GM12875 (cell line): ENCODE results near the gene DENND1C.
"Not testable (repeated sequence)": the region's sequence is repeated elsewhere in the genome, so short reads cannot be mapped to it uniquely, and the experiment has no call there.

Experiments used
- H3K4me3 ChIP-seq: one replicate; pipeline ENCODE4 v1.5.1; 2011; ENCODE audit warnings: low read depth, low read length, control low read depth
- TF ChIP-seq, protein P1 (sequence below): IDR thresholded peaks from 2 replicates; pipeline ENCODE4 v1.5.1; 2011; ENCODE audit warnings: low read depth, mild to moderate bottlenecking, control low read depth, inconsistent platforms, low read length, moderate library complexity, borderline replicate concordance; ENCODE audit not compliant: insufficient read depth

Gene DENND1C

DNA sequence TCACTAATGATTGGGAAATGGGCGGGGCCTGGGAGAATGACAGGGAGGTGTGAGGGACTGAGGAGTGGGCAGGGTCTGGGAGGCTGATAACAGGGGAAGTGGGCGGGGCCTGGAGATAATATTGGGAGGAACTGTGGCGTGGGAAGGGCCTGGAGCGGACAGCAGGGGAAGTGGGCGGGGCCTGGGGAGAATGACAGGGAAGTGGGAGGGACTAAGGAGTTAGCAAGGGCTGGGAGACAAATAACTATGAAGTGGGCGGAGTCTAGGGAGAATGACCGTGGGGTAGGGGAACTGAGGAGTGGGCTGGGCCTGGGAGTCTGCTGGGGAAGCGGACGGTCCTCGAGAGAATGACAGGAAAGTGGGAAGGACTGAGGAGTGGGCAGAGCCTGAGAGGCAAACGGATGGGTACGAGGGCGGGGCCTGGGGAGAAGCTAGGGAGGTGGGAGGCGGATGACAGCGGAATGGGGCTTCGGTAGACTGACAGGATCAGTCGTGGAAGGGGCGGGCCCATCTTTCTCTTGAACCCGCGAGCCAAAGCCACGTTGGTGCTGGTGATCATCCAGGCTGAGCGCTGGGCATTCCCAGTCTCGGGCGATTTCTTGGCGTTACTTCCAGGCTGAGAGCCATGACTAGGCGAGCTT lies 34.6 kb upstream of the DENND1C start:
- TF ChIP-seq, protein P1, sequence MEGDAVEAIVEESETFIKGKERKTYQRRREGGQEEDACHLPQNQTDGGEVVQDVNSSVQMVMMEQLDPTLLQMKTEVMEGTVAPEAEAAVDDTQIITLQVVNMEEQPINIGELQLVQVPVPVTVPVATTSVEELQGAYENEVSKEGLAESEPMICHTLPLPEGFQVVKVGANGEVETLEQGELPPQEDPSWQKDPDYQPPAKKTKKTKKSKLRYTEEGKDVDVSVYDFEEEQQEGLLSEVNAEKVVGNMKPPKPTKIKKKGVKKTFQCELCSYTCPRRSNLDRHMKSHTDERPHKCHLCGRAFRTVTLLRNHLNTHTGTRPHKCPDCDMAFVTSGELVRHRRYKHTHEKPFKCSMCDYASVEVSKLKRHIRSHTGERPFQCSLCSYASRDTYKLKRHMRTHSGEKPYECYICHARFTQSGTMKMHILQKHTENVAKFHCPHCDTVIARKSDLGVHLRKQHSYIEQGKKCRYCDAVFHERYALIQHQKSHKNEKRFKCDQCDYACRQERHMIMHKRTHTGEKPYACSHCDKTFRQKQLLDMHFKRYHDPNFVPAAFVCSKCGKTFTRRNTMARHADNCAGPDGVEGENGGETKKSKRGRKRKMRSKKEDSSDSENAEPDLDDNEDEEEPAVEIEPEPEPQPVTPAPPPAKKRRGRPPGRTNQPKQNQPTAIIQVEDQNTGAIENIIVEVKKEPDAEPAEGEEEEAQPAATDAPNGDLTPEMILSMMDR: no peak
- H3K4me3 ChIP-seq: peak overlapping the region; percentile 84

DNA sequence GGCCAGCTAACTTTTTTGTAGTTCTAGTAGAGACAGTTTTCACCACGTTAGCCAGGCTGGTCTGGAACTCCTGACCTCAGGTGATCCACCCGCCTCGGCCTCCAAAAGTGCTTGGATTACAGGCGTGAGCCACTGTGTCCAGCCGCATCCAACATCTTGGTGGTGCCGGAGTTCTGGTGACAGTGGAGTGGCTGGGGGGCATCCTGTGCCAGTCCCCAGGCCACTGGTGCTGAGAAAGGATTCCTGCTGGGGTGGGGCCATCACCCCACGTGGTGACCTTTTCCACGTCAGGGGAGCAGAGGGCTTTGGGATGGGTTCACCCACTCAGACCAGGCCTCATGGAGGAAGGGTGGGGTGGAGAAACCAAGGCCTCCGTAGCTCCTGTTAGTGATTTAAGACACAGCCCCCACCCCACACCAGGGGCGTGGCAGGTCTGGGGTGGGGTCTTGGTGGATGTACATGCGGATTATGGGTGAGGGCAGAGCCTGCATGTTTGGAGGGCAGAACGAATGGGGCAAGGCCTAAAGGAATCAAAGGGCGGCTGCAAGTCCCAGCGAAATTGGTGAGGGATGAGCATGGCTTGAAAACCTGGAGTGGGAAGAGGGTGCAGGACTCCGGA lies 33.4 kb upstream of the DENND1C start:
- TF ChIP-seq, protein P1: no peak
- no peak overlapping the region for H3K4me3 ChIP-seq

DNA sequence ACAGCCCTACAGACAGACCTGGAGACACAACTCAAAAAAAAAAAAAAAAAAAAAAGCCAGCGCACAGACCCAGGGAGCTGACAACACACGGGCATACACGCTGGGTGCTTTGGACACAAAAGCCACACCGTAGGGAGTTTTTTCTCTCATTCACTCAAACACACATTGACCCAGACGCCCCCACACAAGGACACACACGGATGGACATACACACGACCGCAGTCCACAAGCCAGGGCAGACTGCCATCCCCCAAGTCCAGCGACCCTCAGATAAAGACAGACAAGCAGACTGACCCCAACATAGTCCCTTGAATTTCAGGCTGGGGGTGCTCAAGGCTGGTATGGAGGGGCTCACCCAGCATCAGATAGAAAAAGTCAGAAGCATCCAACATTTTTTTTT lies 32.5 kb upstream of the DENND1C start:
- TF ChIP-seq, protein P1: no peak
- no peak overlapping the region for H3K4me3 ChIP-seq

DNA sequence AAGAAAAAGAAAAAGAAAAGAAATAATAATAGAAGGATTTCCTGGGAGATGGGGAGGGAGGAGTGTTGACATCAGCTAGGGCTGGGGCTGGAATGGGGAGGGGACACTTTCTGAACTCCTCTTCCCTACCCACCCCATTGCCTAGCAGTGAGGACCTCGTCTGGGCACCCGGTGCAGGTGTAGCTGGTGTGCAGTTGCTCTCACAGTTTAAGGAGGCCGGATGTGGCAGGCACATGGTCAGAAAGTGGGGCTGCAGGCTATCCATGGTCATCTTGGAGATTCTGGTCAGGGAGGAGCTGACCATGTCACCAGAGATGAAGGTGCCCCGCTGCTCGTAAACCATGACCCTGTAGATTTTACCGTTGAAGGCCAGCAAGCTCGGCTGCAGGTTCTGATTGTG lies 29.0 kb upstream of the DENND1C start:
- H3K4me3 ChIP-seq: no peak overlapping the region
- TF ChIP-seq, protein P1: no peak

DNA sequence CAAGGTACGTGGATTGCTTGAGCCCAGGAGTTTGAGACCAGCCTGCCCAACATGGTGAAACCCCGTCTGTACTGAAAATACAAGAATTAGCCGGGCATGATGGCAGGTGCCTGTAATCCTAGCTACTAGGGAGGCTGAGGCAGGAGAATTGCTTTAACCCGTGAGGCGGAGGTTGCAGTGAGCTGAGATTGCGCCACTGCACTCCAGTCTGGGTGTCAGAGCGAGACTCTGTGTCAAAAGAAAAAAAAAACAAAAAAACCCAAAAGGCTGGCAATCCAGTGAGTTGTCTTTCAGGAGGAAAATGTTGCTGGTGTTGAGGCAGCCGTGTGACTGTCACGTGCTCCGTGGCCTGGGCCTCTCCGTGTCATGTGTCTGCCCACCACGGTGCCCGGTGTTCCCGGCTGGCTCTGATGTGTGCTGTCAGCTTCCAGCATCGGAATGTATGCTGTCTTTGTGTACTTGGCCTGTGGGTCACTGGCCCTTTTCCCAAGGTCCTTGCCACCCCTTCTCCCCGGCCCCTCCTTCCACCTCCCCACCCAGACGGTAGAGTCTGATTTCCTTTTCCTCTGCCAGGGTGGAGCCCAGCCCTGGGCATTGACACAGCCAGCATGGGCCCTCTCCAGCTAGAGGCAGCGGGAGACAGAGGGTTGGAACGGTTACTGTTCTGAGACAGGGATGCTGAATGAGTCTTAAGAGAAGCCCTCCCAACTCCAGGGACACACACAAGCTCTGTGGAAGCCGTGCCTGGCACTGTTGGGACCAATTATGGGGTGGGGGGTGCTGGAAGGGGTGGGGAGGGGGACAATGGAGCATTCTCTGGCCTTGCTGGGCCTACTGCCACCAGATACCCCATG lies 27.8 kb upstream of the DENND1C start:
- no peak overlapping the region for H3K4me3 ChIP-seq
- TF ChIP-seq, protein P1: no peak

DNA sequence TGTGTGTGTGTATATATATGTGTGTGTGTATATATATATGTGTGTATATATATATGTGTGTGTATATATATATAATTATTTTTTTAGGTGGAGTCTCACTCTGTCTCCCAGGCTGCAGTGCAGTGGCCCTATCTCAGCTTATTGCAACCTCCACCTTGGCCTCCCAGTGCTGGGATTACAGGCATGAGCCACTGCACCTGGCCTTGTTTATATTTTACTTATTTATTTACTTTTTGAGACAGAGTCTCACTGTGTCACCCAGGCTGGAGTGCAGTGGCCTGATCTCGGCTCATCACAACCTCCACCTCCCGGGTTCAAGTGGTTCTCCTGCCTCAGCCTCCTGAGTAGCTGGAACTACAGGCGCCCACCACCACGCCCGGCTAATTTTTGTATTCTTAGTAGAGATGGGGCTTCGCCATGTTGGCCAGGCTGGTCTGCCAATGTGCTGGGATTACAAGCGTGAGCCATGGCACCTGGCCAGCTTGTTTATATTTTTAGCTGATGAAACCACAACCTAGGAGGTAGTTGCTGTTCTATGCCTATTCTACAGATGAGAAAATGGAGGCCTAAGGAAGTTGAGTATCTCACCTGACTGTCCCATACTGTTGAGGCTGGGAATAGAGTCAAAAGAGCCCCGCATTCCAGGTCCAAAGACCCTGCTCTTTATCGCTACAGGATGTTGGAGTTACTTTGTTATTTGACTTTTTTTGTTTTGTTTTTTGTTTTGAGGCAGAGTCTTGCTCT lies 26.6 kb upstream of the DENND1C start:
- H3K4me3 ChIP-seq: not testable (repeated sequence)

DNA sequence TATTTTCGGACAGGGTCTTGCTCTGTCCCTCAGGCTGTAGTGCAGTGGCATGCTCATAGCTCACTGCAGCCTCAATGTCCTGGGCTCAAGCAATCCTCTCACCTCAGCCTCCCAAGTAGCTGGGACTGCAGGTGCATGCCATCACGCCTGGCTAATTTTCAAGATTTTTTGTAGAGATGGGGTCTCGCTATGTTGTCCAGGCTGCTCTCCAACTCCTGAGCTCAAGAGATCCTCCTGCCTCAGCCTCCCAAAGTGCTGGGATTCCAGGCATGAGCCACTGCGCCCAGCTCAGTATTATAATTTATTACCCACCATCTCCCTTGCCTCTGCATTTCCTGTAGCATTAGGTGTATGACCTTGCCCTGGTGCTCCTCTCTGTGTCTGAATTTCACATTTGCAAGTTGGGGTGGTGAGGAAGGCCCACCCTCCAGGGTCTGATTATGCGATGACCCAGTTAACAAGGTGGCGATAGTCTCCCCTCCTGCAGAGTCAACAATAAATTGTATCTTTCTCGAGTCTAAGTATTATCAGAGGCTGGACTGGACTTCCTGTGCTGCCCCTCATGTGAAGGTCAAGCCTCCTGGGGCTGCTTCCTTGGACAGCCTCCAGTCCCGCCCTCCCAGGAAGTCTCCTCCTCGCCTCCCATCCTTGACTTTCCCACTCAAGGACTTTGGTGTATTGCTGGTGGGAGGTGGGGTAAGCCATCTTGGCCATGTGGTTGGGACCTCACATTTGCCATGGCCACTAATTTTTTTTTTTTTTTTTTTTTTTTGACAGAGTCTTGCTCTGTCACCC lies 22.0 kb upstream of the DENND1C start:
- TF ChIP-seq, protein P1: no peak

More for the DNA sequence above, 22.0 kb upstream of the DENND1C start:
- H3K4me3 ChIP-seq: no peak overlapping the region
